HEK293 (cell line): ENCODE data around the gene TUFM.

Source experiments
- CTCF ChIA-PET: fragments of 350-600 bp; formaldehyde crosslinking; extraction: SDS; loops from one replicate; lab custom pipeline; 2021; ENCODE audit warnings: antibody characterized with exemption; lab: Yijun Ruan, JAX
- POLR2A ChIA-PET: fragments of 300-600 bp; formaldehyde crosslinking; extraction: SDS; loops from one replicate; lab custom pipeline; 2020; ENCODE audit warnings: antibody characterized with exemption, inconsistent platforms; lab: Yijun Ruan, JAX
- H3K27ac ChIP-seq: fragments of 200-500 bp; sonication (Bioruptor generic); 2 replicates; pipeline ENCODE4 v1.5.1; 2014; ENCODE audit warnings: low read depth, low read length, control low read depth, inconsistent platforms; ENCODE audit errors: extremely low read depth
- H3K36me3 ChIP-seq, 2 experiments: fragments of 200-500 bp in 1 of 2; sonication (Bioruptor generic) in 1 of 2; 1 replicate in 1 of 2; 2 replicates in 1 of 2; pipeline ENCODE4 v1.5.1; 2014 to 2017; ENCODE audit warnings: inconsistent platforms in 2 of 2, low read length in 2 of 2; ENCODE audit not compliant: control insufficient read depth in 2 of 2, insufficient read depth in 1 of 2
- H3K4me1 ChIP-seq: fragments of 200-500 bp; sonication (Bioruptor generic); 2 replicates; pipeline ENCODE4 v1.5.1; 2014; ENCODE audit warnings: mild to moderate bottlenecking, low read length, inconsistent platforms; ENCODE audit not compliant: control insufficient read depth, insufficient read depth
- H3K4me3 ChIP-seq: 2 replicates; pipeline ENCODE4 v1.5.1; 2011; ENCODE audit warnings: low read depth, mild to moderate bottlenecking, control low read depth, low read length, moderate library complexity
- H3K9me3 ChIP-seq: fragments of 200-500 bp; sonication (Bioruptor generic); 2 replicates; pipeline ENCODE4 v1.5.1; 2014; ENCODE audit warnings: low read depth, low read length, inconsistent platforms; ENCODE audit not compliant: control insufficient read depth, insufficient read depth
- BCL11B ChIP-seq: fragments of 450-650 bp; formaldehyde crosslinking; IDR thresholded peaks from 2 replicates; pipeline ENCODE4 v1.5.1; 2016; ENCODE audit warnings: low read depth, missing biosample characterization, missing genetic modification characterization
- EGR2 ChIP-seq: fragments of 450-650 bp; formaldehyde crosslinking; IDR thresholded peaks from 2 replicates; pipeline ENCODE4 v1.5.1; 2016; ENCODE audit warnings: low read depth, missing biosample characterization, missing genetic modification characterization
- FEZF1 ChIP-seq: fragments of 450-650 bp; formaldehyde crosslinking; IDR thresholded peaks from 2 replicates; pipeline ENCODE4 v1.5.1; 2016; ENCODE audit warnings: missing biosample characterization, missing genetic modification characterization
- GLI2 ChIP-seq: fragments of 450-650 bp; formaldehyde crosslinking; IDR thresholded peaks from 2 replicates; pipeline ENCODE4; 2017; ENCODE audit warnings: missing biosample characterization, missing genetic modification characterization, low read depth, borderline replicate concordance
- GLIS2 ChIP-seq: fragments of 450-650 bp; formaldehyde crosslinking; IDR thresholded peaks from 2 replicates; pipeline ENCODE4 v1.5.1; 2016; ENCODE audit warnings: missing biosample characterization, missing genetic modification characterization
- KLF17 ChIP-seq: fragments of 450-650 bp; formaldehyde crosslinking; IDR thresholded peaks from 2 replicates; pipeline ENCODE4 v1.5.1; 2016; ENCODE audit warnings: missing biosample characterization, missing genetic modification characterization
- PATZ1 ChIP-seq: fragments of 450-650 bp; formaldehyde crosslinking; IDR thresholded peaks from 2 replicates; pipeline ENCODE4 v1.5.1; 2016; ENCODE audit warnings: missing biosample characterization, missing genetic modification characterization
- SCRT2 ChIP-seq: fragments of 450-650 bp; formaldehyde crosslinking; IDR thresholded peaks from 2 replicates; pipeline ENCODE4 v1.5.1; 2016; ENCODE audit warnings: missing biosample characterization, missing genetic modification characterization
- SP2 ChIP-seq: fragments of 450-650 bp; formaldehyde crosslinking; IDR thresholded peaks from 2 replicates; pipeline ENCODE4 v1.5.1; 2016; ENCODE audit warnings: missing biosample characterization, missing genetic modification characterization
- SP3 ChIP-seq: fragments of 450-650 bp; formaldehyde crosslinking; IDR thresholded peaks from 2 replicates; pipeline ENCODE4 v1.5.1; 2016; ENCODE audit warnings: missing biosample characterization, missing genetic modification characterization
- TCF7L2 ChIP-seq: IDR thresholded peaks from 2 replicates; pipeline ENCODE4 v1.6.1; 2011; ENCODE audit warnings: low read depth, mild to moderate bottlenecking, inconsistent platforms, low read length, moderate library complexity, borderline replicate concordance
- ZIC2 ChIP-seq: fragments of 450-650 bp; formaldehyde crosslinking; IDR thresholded peaks from 2 replicates; pipeline ENCODE4 v1.5.1; 2016; ENCODE audit warnings: missing biosample characterization, missing genetic modification characterization
- ZNF18 ChIP-seq: fragments of 450-650 bp; formaldehyde crosslinking; IDR thresholded peaks from 2 replicates; pipeline ENCODE4 v1.5.1; 2016; ENCODE audit warnings: missing biosample characterization, missing genetic modification characterization
- ZNF211 ChIP-seq: fragments of 450-650 bp; formaldehyde crosslinking; IDR thresholded peaks from 2 replicates; pipeline ENCODE4 v1.5.1; 2016; ENCODE audit warnings: low read depth, missing biosample characterization, missing genetic modification characterization
- ZNF302 ChIP-seq: fragments of 450-650 bp; formaldehyde crosslinking; IDR thresholded peaks from 2 replicates; pipeline ENCODE4 v1.5.1; 2016; ENCODE audit warnings: missing biosample characterization, missing genetic modification characterization, low read depth
- ZNF335 ChIP-seq: fragments of 450-650 bp; formaldehyde crosslinking; conservative IDR thresholded peaks from 2 replicates; pipeline ENCODE4 v1.5.1; 2016; ENCODE audit warnings: missing biosample characterization, missing genetic modification characterization
- ZNF341 ChIP-seq: fragments of 450-650 bp; formaldehyde crosslinking; IDR thresholded peaks from 2 replicates; pipeline ENCODE4; 2016; ENCODE audit warnings: low read depth, missing biosample characterization, missing genetic modification characterization
- ZNF394 ChIP-seq: fragments of 450-650 bp; formaldehyde crosslinking; IDR thresholded peaks from 2 replicates; pipeline ENCODE4 v1.5.1; 2016; ENCODE audit warnings: missing biosample characterization, missing genetic modification characterization, mild to moderate bottlenecking, moderate library complexity, borderline replicate concordance
- ZNF548 ChIP-seq: fragments of 450-650 bp; formaldehyde crosslinking; IDR thresholded peaks from 2 replicates; pipeline ENCODE4 v1.5.1; 2016; ENCODE audit warnings: missing biosample characterization, missing genetic modification characterization
- ZNF600 ChIP-seq: fragments of 450-650 bp; formaldehyde crosslinking; IDR thresholded peaks from 2 replicates; pipeline ENCODE4 v1.5.1; 2016; ENCODE audit warnings: missing biosample characterization, missing genetic modification characterization
- ZNF677 ChIP-seq: fragments of 450-650 bp; IDR thresholded peaks from 2 replicates; pipeline ENCODE4 v1.5.0; 2018; ENCODE audit warnings: missing biosample characterization, mild to moderate bottlenecking, missing genetic modification characterization, moderate library complexity
- ZNF701 ChIP-seq: fragments of 450-650 bp; formaldehyde crosslinking; IDR thresholded peaks from 2 replicates; pipeline ENCODE4 v1.5.1; 2016; ENCODE audit warnings: missing biosample characterization, missing genetic modification characterization
- TF ChIP-seq, protein P1 (sequence below): fragments of 450-650 bp; formaldehyde crosslinking; IDR thresholded peaks from 2 replicates; pipeline ENCODE4 v1.5.1; 2016; ENCODE audit warnings: missing biosample characterization, missing genetic modification characterization

TUFM gene

GRCh38 chr16:28877655-28878000, 31.5 kb upstream of the TUFM start:
- POLR2A ChIA-PET, result no interaction called here
- 0 out of 2 replicates have a peak, but pooled peaks have one; percentile 34 for TF ChIP-seq KLF17 (tag by site-specific recombination)
- no peak for TF ChIP-seq ZNF302 (tag by site-specific recombination)
- TF ChIP-seq, all 188 proteins: peak for 1
- CTCF ChIA-PET, result no interaction called here

DNA sequence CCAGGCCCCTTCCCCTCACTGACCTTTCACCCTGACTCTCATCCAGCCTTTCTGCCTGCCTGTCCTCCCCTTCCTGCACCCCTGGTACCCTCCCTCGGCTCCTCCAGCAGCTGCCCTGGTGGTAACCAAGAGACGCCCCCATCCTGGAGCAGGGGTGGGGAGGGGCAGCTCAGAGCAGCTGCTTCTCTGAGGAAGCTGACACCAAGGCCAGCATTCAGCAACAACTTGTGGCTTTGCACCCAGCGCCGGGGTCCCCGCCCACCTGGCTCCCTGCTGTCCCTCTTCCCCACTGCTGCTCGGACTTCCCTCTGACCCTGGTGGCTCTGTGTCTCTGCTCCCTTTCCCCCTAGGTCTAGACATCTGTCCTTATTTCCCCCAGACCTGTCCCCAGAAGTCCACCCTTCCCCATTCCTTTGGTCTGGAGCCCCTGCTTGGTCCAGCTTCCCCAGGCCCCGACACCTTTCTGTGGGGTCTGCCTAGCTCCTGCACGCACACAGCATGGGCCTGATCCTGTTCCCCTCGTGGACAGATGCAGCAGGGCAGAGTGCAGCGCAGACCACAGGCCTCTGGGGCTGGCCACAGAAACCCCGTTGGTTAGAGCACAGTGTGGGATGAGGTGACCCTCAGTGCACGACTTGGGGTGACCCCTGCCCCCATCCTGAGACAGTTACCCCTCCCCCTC, 31.0 kb upstream of the TUFM start:
- CTCF ChIA-PET, result interaction anchor here (0.7 kb wide), 1 partner anchor 69 kb away, joined by 3 read pairs; no protein-coding TSS in a partner anchor
- H3K4me3 ChIP-seq, result no peak overlapping the region
- POLR2A ChIA-PET, result interaction anchor here (2.5 kb wide), 1 partner anchor 13 kb away, joined by 13 read pairs; the partner anchor contains the start of gene SH2B1
- peaks cover 4 to 22% of the 10 kb centered on the region in 2 experiments; a peak in 2 of 3 replicates for H3K36me3 ChIP-seq
- no peaks in the 10 kb centered on the region for H3K9me3 ChIP-seq
- peaks cover 11% of the 10 kb centered on the region for H3K4me1 ChIP-seq
- no peak overlapping the region for H3K27ac ChIP-seq
- TF ChIP-seq GLIS2 (tag by site-specific recombination) (peak; percentile 14; the same call in 1 of the 2 replicates), ZIC2 (tag by site-specific recombination) (peak; percentile 40; the same call in 1 of the 2 replicates), PATZ1 (tag by site-specific recombination) (peak; percentile 19; the same call in 1 of the 2 replicates), ZNF600 (peak; percentile 34; the same call in 1 of the 2 replicates), FEZF1 (tag by site-specific recombination) (no peak), GLI2 (tag by site-specific recombination) (no peak), ZNF394 (peak; percentile 23; the same call in 1 of the 2 replicates), ZNF701 (tag by site-specific recombination) (no peak), SCRT2 (tag by site-specific recombination) (peak; percentile 80), ZNF677 (no peak)

More at GRCh38 chr16:28877655-28878000, 31.5 kb upstream of the TUFM start:
- Histone ChIP-seq H3K36me3 (peaks cover 4 to 17% of the 10 kb centered on the region in 2 experiments; a peak in 2 of 3 replicates), H3K9me3 (no peaks in the 10 kb centered on the region), H3K4me3 (no peak overlapping the region), H3K27ac (no peak overlapping the region), H3K4me1 (peaks cover 11% of the 10 kb centered on the region)

GRCh38 chr16:28876019-28876659, 30.0 kb upstream of the TUFM start:
- H3K36me3 ChIP-seq, result peaks cover 4 to 32% of the 10 kb centered on the region in 2 experiments; a peak in 2 of 3 replicates
- POLR2A ChIA-PET, result interaction anchor here (2.5 kb wide), 1 partner anchor 12 kb away, joined by 13 read pairs; the partner anchor contains the start of gene SH2B1
- H3K27ac ChIP-seq, result peak overlapping the region; percentile 49; the same call in 1 of the 2 replicates
- no peaks in the 10 kb centered on the region for H3K9me3 ChIP-seq
- no peak overlapping the region for H3K4me3 ChIP-seq
- H3K4me1 ChIP-seq, result peaks cover 11% of the 10 kb centered on the region
- CTCF ChIA-PET, result no interaction called here
- TF ChIP-seq SP3 (tag by site-specific recombination), result no peak
- TF ChIP-seq ZNF18, result peak; percentile 59; the same call in 1 of the 2 replicates
- TF ChIP-seq BCL11B, result no peak
- no peak for TF ChIP-seq ZNF335 (tag by site-specific recombination)
- no peak for TF ChIP-seq ZNF211 (tag by site-specific recombination)
- TF ChIP-seq EGR2 (tag by site-specific recombination), result peak; percentile 76
- TF ChIP-seq, protein P1, sequence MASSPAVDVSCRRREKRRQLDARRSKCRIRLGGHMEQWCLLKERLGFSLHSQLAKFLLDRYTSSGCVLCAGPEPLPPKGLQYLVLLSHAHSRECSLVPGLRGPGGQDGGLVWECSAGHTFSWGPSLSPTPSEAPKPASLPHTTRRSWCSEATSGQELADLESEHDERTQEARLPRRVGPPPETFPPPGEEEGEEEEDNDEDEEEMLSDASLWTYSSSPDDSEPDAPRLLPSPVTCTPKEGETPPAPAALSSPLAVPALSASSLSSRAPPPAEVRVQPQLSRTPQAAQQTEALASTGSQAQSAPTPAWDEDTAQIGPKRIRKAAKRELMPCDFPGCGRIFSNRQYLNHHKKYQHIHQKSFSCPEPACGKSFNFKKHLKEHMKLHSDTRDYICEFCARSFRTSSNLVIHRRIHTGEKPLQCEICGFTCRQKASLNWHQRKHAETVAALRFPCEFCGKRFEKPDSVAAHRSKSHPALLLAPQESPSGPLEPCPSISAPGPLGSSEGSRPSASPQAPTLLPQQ (tag by site-specific recombination), result no peak
- no peak; the same call in 1 of the 2 replicates for TF ChIP-seq SP2 (tag by site-specific recombination)
- peak; percentile 24; the same call in 1 of the 2 replicates for TF ChIP-seq KLF17 (tag by site-specific recombination)
- TF ChIP-seq TCF7L2, result no peak
- peak; percentile 76 for TF ChIP-seq ZNF341 (tag by site-specific recombination)
- TF ChIP-seq ZNF548 (tag by site-specific recombination), result no peak
